Measurements from ENCODE around the gene ASPSCR1. TPM values are rescaled to one million over a fixed set of nuclear protein-coding genes. Genes with fewer than 3 reads are reported as not detected.

ASPSCR1 gene
- total and polyA plus RNA-seq, 2 of the 13 experiments (the other 11 are each of a cell fraction or from before 2014, with no cell fraction given) = 274 to 314 TPM

DNA sequence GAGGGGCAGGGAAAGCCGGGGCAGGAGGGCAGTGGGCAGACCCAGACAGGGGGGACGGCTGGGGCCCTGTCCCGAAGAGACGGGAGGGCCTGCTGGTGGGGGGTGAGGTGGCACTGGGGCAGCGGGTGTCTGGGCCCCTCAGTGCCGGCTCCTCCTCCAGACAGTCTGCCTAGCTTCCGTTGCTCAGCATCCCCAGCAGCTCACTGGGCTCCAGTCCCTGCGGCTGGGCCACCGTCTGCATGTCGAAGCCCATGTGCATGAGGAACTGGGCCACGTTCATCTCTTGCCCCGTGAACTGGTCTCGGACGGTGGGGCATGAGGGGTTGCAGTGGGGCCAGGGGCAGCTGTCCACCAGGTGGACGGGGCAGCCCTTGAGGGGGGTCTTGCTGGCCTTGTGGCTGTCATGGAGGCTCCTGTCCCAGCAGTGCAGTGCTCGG is 24.6 kb upstream of the ASPSCR1 start (continued):
- TF ChIP-seq, protein P1, sequence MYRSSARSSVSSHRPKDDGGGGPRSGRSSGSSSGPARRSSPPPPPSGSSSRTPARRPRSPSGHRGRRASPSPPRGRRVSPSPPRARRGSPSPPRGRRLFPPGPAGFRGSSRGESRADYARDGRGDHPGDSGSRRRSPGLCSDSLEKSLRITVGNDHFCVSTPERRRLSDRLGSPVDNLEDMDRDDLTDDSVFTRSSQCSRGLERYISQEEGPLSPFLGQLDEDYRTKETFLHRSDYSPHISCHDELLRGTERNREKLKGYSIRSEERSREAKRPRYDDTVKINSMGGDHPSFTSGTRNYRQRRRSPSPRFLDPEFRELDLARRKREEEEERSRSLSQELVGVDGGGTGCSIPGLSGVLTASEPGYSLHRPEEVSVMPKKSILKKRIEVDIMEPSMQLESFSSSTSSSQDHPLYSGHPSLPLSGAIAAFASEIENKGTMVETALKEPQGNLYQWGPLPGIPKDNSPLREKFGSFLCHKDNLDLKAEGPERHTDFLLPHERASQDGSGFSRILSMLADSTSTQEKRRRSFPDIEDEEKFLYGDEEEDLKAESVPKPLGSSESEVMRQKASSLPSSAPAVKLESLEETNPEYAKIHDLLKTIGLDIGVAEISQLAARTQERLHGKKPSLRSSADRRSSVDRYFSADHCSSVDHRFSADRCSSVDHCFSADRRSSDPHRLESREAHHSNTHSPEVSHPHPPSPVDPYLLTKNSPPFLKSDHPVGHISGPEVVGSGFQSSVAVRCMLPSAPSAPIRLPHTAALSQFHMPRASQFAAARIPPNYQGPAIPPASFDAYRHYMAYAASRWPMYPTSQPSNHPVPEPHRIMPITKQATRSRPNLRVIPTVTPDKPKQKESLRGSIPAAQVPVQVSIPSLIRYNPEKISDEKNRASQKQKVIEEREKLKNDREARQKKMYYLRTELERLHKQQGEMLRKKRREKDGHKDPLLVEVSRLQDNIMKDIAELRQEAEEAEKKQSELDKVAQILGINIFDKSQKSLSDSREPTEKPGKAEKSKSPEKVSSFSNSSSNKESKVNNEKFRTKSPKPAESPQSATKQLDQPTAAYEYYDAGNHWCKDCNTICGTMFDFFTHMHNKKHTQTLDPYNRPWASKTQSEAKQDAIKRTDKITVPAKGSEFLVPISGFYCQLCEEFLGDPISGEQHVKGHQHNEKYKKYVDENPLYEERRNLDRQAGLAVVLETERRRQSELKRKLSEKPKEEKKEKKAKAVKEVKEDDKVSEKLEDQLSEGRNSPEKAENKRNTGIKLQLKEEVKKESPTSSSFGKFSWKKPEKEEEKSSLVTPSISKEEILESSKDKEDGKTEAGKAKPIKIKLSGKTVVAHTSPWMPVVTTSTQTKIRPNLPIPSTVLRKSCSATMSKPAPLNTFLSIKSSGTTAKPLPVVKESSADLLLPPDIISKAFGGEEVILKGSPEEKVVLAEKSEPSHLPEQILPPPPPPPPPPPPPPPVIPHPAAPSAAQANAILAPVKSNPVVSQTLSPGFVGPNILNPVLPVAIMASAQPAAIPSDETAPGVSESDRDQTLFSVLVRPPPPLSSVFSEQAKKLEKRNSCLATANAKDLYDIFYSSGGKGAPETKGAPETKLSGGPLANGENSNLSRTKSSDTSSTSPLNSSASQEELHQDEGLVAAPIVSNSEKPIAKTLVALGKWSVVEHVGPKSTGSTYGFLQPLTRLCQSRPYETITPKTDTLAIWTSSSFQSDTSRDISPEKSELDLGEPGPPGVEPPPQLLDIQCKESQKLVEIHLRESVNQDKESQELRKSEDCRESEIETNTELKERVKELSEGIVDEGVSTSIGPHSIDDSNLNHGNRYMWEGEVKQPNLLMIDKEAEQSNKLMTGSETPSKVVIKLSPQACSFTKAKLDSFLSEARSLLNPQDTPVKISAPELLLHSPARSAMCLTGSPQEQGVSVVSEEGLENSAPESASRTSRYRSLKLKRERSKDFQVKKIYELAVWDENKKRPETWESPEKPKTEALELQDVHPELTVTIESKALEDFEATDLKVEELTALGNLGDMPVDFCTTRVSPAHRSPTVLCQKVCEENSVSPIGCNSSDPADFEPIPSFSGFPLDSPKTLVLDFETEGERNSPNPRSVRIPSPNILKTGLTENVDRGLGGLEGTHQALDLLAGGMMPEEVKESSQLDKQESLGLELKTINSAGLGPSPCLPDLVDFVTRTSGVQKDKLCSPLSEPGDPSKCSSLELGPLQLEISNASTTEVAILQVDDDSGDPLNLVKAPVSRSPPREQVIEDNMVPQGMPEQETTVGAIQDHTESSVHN (CRISPR knock-in tag; IDR thresholded peaks at IDR 0.05) = 0 out of 2 replicates have a peak, but pooled peaks have one; percentile 73
- TF ChIP-seq GATA4 (IDR thresholded peaks at IDR 0.05; ENCODE audit: borderline replicate concordance, low read depth) (no peak), ASH2L (IDR thresholded peaks at IDR 0.05; ENCODE audit: insufficient read length, low read depth, low read length) (no peak), ZSCAN21 (CRISPR knock-in tag; IDR thresholded peaks at IDR 0.05; ENCODE audit: borderline replicate concordance) (0 out of 2 replicates have a peak, but pooled peaks have one; percentile 20), PTBP1 (IDR thresholded peaks at IDR 0.05; ENCODE audit: low read depth, low read length, poor library complexity, severe bottlenecking) (peak; percentile 83), TRIM22 (IDR thresholded peaks at IDR 0.05) (no peak), ZNF615 (CRISPR knock-in tag; IDR thresholded peaks at IDR 0.05; ENCODE audit: borderline replicate concordance) (no peak), ZNF143 (CRISPR knock-in tag; IDR thresholded peaks at IDR 0.05) (no peak), ZNF121 (CRISPR knock-in tag; IDR thresholded peaks at IDR 0.05) (no peak), SAFB2 (CRISPR knock-in tag; IDR thresholded peaks at IDR 0.05; ENCODE audit: borderline replicate concordance, low read depth) (no peak), ZNF704 (CRISPR knock-in tag; IDR thresholded peaks at IDR 0.05; ENCODE audit: borderline replicate concordance) (no peak), ZNF766 (CRISPR knock-in tag; IDR thresholded peaks at IDR 0.05; ENCODE audit: borderline replicate concordance) (0 out of 2 replicates have a peak, but pooled peaks have one; percentile 22), ARNT (IDR thresholded peaks at IDR 0.05) (no peak), ZFP37 (CRISPR knock-in tag; IDR thresholded peaks at IDR 0.05; ENCODE audit: borderline replicate concordance) (no peak), POLR2AphosphoS5 (IDR thresholded peaks at IDR 0.05; ENCODE audit: low read depth, low read length) (peak; percentile 62), SRSF4 (IDR thresholded peaks at IDR 0.05; ENCODE audit: low read depth, low read length, poor library complexity, severe bottlenecking) (no peak)
- TF ChIP-seq, protein P2, sequence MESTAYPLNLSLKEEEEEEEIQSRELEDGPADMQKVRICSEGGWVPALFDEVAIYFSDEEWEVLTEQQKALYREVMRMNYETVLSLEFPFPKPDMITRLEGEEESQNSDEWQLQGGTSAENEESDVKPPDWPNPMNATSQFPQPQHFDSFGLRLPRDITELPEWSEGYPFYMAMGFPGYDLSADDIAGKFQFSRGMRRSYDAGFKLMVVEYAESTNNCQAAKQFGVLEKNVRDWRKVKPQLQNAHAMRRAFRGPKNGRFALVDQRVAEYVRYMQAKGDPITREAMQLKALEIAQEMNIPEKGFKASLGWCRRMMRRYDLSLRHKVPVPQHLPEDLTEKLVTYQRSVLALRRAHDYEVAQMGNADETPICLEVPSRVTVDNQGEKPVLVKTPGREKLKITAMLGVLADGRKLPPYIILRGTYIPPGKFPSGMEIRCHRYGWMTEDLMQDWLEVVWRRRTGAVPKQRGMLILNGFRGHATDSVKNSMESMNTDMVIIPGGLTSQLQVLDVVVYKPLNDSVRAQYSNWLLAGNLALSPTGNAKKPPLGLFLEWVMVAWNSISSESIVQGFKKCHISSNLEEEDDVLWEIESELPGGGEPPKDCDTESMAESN (CRISPR knock-in tag; conservative IDR thresholded peaks at IDR 0.05) = no peak
